SK-N-SH (cell line): ENCODE data around the gene PDE4D.

Experiments used
- CHD2 ChIP-seq: fragments of 150-350 bp; IDR thresholded peaks from 2 replicates; pipeline ENCODE4 v1.6.1; 2018; ENCODE audit warnings: low read length; ENCODE audit not compliant: partially characterized antibody
- ELF1 ChIP-seq: IDR thresholded peaks from 2 replicates; pipeline ENCODE4 v1.4.0; 2012
- EZH2phosphoT487 ChIP-seq: fragments of 200-600 bp; sonication (generic); IDR thresholded peaks from 2 replicates; pipeline ENCODE4 v1.6.1; 2017; ENCODE audit warnings: low read depth, mixed run types, mild to moderate bottlenecking, antibody characterized with exemption, moderate library complexity, borderline replicate concordance
- FOSL2 ChIP-seq: IDR thresholded peaks from 2 replicates; pipeline ENCODE4 v1.4.0; 2012; ENCODE audit warnings: low read depth, mild to moderate bottlenecking, moderate library complexity, borderline replicate concordance
- FOXM1 ChIP-seq: IDR thresholded peaks from 2 replicates; pipeline ENCODE4 v1.4.0; 2012; ENCODE audit warnings: low read depth, mild to moderate bottlenecking
- NFIC ChIP-seq: IDR thresholded peaks from 2 replicates; pipeline ENCODE4 v1.4.0; 2012; ENCODE audit warnings: borderline replicate concordance
- NRF1 ChIP-seq: IDR thresholded peaks from 2 replicates; pipeline ENCODE4 v1.6.1; 2012; ENCODE audit warnings: low read depth, mild to moderate bottlenecking, low read length
- POLR2AphosphoS5 ChIP-seq: IDR thresholded peaks from 2 replicates; pipeline ENCODE4 v1.6.1; 2012; ENCODE audit warnings: low read depth, low read length
- RFX5 ChIP-seq: IDR thresholded peaks from 2 replicates; pipeline ENCODE4 v1.6.1; 2012; ENCODE audit warnings: mild to moderate bottlenecking, improper control_type of control experiment, low read length
- TCF12 ChIP-seq: IDR thresholded peaks from 2 replicates; pipeline ENCODE4 v1.4.0; 2012
- TF ChIP-seq, protein P1 (sequence below): fragments of 200-600 bp; sonication (generic); IDR thresholded peaks from 2 replicates; pipeline ENCODE4 v1.6.1; 2017; ENCODE audit warnings: antibody characterized with exemption, mild to moderate bottlenecking, moderate library complexity
- TF ChIP-seq, protein P2 (sequence below): IDR thresholded peaks from 2 replicates; pipeline ENCODE4 v1.4.0; 2012; ENCODE audit warnings: low read depth, borderline replicate concordance
- TF ChIP-seq, protein P3 (sequence below): fragments of 150-350 bp; IDR thresholded peaks from 2 replicates; pipeline ENCODE4 v1.6.1; 2017; ENCODE audit warnings: antibody characterized with exemption, low read length, low read depth, borderline replicate concordance

DNA sequence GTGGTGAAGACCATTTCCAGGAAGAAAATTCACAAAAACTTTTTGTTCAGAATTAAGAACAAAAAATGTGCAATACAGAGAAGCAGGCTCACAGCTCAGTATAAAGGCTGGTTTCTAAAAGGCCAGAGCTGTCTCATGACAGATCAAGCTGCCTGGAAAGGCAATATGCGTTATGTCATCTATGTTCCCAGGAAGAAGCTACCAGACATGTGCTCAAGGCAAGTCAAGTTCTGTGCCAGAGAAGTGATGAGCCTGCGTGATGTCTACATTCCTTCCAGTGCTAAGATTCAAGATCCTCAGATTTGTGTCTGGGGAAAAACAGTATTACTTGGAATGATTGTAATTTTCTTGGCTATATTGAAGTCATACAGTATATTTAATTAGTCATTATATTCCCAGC lies 104.3 kb downstream of the PDE4D start:
- TF ChIP-seq, protein P1, sequence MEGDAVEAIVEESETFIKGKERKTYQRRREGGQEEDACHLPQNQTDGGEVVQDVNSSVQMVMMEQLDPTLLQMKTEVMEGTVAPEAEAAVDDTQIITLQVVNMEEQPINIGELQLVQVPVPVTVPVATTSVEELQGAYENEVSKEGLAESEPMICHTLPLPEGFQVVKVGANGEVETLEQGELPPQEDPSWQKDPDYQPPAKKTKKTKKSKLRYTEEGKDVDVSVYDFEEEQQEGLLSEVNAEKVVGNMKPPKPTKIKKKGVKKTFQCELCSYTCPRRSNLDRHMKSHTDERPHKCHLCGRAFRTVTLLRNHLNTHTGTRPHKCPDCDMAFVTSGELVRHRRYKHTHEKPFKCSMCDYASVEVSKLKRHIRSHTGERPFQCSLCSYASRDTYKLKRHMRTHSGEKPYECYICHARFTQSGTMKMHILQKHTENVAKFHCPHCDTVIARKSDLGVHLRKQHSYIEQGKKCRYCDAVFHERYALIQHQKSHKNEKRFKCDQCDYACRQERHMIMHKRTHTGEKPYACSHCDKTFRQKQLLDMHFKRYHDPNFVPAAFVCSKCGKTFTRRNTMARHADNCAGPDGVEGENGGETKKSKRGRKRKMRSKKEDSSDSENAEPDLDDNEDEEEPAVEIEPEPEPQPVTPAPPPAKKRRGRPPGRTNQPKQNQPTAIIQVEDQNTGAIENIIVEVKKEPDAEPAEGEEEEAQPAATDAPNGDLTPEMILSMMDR = no peak
- no peak for TF ChIP-seq EZH2phosphoT487
- TF ChIP-seq POLR2AphosphoS5 = no peak
- TF ChIP-seq FOXM1 = no peak
- no peak for TF ChIP-seq TCF12
- TF ChIP-seq RFX5 = no peak
- no peak for TF ChIP-seq FOSL2
- TF ChIP-seq ELF1 = no peak
- no peak for TF ChIP-seq NFIC
- TF ChIP-seq, protein P2, sequence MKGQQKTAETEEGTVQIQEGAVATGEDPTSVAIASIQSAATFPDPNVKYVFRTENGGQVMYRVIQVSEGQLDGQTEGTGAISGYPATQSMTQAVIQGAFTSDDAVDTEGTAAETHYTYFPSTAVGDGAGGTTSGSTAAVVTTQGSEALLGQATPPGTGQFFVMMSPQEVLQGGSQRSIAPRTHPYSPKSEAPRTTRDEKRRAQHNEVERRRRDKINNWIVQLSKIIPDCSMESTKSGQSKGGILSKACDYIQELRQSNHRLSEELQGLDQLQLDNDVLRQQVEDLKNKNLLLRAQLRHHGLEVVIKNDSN = no peak
- no peak for TF ChIP-seq CHD2
- TF ChIP-seq, protein P3, sequence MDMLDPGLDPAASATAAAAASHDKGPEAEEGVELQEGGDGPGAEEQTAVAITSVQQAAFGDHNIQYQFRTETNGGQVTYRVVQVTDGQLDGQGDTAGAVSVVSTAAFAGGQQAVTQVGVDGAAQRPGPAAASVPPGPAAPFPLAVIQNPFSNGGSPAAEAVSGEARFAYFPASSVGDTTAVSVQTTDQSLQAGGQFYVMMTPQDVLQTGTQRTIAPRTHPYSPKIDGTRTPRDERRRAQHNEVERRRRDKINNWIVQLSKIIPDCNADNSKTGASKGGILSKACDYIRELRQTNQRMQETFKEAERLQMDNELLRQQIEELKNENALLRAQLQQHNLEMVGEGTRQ = no peak
- TF ChIP-seq NRF1 = no peak
